LNCAP (cell line): ENCODE results near the gene CPNE5.

Experiments used
- TF ChIP-seq, protein P1 (sequence below): fragments of 450-650 bp; IDR thresholded peaks from 2 replicates; pipeline ENCODE4 v1.5.1; 2017; ENCODE audit warnings: mild to moderate bottlenecking

The CPNE5 gene

DNA sequence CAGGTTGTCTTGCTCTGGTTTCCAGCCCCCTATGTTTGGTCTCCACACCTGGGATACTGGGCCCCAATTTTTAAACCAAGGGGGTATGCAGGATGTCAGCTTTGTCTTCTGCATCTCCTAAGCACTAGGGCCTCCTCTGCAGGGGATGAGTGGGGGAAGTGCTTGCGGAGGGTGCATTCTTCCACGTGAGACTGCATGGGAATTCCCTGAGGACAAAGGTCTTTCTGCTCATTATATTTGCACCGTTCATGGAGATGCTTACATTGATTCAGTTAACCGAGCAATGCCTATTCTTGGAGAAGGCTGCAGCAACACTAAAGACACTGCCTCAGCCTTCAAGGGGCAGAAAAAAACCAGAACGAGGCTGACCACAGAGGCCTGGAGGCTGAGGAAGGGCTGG is 96.2 kb downstream of the CPNE5 start:
- TF ChIP-seq, protein P1, sequence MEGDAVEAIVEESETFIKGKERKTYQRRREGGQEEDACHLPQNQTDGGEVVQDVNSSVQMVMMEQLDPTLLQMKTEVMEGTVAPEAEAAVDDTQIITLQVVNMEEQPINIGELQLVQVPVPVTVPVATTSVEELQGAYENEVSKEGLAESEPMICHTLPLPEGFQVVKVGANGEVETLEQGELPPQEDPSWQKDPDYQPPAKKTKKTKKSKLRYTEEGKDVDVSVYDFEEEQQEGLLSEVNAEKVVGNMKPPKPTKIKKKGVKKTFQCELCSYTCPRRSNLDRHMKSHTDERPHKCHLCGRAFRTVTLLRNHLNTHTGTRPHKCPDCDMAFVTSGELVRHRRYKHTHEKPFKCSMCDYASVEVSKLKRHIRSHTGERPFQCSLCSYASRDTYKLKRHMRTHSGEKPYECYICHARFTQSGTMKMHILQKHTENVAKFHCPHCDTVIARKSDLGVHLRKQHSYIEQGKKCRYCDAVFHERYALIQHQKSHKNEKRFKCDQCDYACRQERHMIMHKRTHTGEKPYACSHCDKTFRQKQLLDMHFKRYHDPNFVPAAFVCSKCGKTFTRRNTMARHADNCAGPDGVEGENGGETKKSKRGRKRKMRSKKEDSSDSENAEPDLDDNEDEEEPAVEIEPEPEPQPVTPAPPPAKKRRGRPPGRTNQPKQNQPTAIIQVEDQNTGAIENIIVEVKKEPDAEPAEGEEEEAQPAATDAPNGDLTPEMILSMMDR: no peak

DNA sequence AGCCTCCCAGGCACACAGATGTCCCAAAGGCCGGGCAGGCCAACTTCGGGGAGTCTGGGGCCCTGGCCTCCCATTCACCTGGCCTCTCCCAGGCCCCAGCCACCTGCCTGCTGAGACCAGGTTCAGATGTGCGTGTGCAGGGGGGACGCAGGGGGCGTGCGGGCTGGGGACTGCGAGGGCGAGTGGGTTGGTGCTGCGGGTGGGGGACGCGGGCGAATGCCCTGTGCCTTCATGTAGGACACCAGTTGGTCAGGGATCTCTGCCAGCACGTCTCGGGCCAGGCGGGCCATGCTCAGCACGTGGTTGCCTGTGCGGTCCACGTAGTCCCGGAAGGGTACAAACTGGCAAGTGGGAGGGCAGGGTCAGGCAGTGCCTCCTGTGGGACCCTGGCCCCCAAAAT is 97.1 kb downstream of the CPNE5 start:
- TF ChIP-seq, protein P1: no peak

DNA sequence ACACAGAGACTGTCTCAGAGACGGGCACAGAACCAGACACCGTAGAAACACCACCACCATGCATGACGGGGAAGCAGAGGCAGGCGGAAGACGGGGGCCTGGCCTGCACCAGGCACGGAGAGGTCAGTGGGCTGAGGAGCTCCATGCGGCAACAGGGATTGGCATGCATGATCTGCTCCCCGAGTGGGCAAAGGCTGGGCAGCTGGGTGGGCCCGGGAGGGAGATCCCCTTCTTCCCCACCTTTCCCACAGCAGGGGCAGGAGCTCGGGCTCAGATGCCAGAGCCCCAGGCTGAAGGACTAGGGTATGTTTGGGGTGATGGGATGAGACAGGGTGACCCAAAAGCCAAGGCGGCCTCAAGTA is 98.4 kb downstream of the CPNE5 start:
- TF ChIP-seq, protein P1: no peak

DNA sequence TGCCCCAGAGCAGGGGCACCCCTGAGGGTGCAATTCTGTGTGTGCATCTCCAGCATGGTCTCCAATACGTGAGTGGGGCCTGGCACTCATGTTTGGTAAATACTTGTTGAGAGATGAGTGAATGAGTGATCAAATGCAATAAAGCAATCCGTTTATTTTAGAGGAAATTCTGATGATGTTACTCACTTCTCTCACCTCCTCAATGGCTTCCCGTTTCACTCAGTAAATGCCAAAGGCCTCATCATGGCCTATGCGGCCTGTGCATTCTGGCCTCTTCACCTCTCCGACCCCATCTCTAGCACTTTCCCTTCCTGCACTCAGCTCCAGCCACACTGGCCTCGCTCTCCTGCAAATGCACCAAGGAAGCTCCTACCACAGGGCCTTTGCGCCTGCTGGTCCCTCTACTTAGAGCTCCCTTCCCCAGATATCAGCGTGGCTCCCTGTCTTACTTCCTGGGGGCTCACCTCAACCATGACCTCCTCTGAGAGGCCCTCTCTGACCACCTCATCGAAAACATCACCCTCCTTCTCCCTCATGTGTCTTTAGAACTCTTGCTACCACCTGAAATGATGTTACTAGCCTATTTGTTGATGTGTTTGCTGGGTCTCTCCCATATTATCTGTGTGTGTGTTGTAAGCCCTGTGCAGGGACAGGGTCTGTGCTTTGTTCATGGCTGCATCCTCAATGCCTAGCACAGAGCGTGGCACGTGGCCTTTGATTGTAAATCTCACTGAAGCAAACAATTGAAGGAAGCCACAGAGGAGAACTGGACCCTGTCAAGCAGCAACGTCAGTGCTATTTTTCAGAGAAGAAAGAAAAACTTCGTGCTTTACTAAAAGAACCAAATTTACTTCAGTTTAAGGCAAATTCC is 99.1 kb downstream of the CPNE5 start:
- TF ChIP-seq, protein P1: no peak

DNA sequence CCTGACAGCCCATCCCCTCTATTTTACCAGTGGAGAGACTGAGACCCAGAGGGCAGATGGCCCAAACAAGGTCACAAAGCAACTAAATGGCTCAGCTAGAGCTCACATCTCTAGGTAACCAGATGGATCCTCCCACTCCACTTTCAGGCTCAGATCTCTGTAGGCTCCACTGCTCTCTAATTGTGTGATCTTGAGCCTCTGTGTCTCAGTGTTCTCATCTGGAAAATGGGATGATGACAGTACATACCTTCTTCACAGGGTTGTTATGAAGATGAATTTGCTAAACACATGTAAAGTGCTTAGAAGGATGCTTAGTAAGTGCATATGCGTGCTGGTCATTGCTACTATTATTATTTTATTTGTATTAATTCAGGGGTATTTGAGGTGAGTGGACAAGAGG is 101.1 kb downstream of the CPNE5 start:
- TF ChIP-seq, protein P1: no peak

DNA sequence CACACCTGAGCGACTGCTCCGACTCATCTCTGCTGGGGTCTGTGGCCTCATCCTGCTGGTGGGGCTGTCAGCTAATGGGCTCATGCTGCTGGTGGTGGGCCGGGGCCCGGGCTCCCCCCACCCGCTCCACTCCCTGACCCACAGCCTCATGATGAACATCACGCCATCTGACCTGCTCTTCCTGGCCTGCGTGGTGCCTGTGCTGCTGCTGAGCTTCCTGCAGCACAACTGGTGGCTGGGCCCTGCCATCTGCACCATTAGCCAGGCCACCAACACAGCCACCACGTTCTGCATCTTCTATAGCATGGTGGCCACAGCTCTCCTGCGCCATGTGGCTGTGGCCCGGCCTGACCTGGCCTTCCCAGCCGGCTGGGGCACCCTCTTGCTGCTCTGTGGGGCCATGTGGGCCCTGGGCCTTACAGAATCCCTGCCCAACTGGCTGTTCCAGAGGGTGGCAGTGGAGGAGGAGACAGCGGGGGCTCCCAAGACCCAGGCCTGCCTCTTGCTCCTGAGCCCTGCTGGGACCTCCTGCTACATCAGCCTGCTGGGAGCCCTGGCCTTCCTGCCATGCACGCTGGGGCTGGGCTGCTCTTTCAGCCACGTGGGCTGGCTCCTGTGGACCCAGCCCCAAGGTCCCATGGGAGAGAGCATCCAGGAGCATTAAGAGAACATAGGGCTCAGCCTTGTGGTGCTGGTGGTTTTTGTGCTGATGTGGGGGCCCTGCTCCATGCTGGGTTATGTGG is 102.0 kb downstream of the CPNE5 start:
- TF ChIP-seq, protein P1: no peak

DNA sequence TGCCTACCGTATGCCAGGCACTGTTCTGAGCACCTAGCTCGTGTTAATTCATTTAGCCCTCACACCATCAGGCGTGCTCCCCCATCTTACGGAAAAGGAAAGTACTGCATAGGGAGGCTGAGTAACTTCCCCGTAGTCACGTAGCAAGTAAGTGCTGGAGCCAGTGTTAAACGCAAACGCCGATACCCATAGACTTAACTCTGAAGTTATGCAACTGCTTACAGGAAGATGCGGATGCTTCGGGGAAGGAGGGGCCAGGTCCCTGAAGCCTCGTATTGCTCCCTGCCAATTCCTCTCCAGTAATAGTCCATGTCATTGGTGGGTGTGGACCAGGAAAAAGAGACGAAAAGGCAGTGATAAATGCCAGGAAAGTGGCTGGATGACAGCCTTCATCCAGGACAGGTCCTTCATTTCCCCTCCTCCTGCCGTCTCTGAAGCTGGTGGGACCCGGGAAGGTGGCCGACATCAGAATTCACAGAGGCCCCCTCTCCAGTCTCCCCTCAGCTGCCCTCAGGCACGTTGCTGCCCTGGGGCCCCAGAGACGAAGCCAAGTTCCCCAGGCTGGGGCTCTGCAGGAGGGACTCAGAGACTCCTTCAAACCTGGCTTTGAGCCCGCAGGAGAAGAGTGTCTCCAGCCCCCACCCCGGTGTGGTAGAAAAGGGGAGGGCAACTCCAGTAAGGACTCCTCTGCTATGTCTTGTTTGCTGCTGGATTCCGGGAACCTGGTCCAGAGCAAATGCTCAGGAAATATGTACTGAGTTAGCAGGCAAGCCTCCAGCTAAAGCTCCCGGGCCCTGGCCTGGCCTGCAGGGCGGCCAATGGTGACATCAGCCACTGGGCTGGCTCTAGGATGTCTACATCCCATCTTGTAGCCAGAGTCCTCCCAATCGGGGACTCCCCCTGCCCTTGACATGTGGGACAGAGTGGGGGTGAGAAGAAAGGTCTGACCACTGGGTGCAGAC is 103.9 kb downstream of the CPNE5 start:
- TF ChIP-seq, protein P1: no peak
